Osteocyte (in vitro differentiated cells): ENCODE data around the gene DNM2. TPM values are rescaled to one million over a fixed set of nuclear protein-coding genes. Genes with fewer than 3 reads are reported as not detected.
A peak's percentile ranks its signal among the peaks of the same experiment; 100 is the strongest.
"Not testable (repeated sequence)": the region's sequence is repeated elsewhere in the genome, so short reads cannot be mapped to it uniquely, and the experiment has no call there.

ENCODE experiments used
- DNase-seq: peaks from one replicate; pipeline ENCODE4 v3.0.0; 2021; ENCODE audit warnings: mixed read lengths; ENCODE audit not compliant: unreplicated experiment; ENCODE audit errors: extremely low spot score
- H3K27ac Mint-ChIP-seq: one replicate; pipeline ENCODE4 v1.8.0; 2021; ENCODE audit warnings: mild to moderate bottlenecking, mixed read lengths; ENCODE audit not compliant: unreplicated experiment
- H3K27me3 Mint-ChIP-seq: one replicate; pipeline ENCODE4 v1.8.0; 2021; ENCODE audit warnings: mixed read lengths; ENCODE audit not compliant: unreplicated experiment
- H3K36me3 Mint-ChIP-seq: one replicate; pipeline ENCODE4 v1.8.0; 2021; ENCODE audit warnings: mixed read lengths; ENCODE audit not compliant: unreplicated experiment
- H3K4me1 Mint-ChIP-seq: one replicate; pipeline ENCODE4 v1.8.0; 2021; ENCODE audit warnings: mixed read lengths; ENCODE audit not compliant: unreplicated experiment
- H3K4me3 Mint-ChIP-seq: one replicate; pipeline ENCODE4 v1.8.0; 2021; ENCODE audit warnings: mild to moderate bottlenecking, moderate library complexity, mixed read lengths; ENCODE audit not compliant: unreplicated experiment
- H3K9me3 Mint-ChIP-seq: one replicate; pipeline ENCODE4 v1.8.0; 2021; ENCODE audit warnings: mixed read lengths; ENCODE audit not compliant: unreplicated experiment
- total RNA-seq: library from RNA; stranded (reverse); gene quantifications from 2 replicates; pipeline ENCODE4 v1.2.1, GENCODE V29; 2021
- TF ChIP-seq, protein P1 (sequence below): fragments of 200-600 bp; sonication (generic); IDR thresholded peaks from 2 replicates; pipeline ENCODE4 v1.5.0; 2021; ENCODE audit warnings: antibody characterized with exemption, mild to moderate bottlenecking, moderate library complexity

The DNM2 gene
- total RNA-seq, 1 donor from 2014 or later = 157 TPM

DNA sequence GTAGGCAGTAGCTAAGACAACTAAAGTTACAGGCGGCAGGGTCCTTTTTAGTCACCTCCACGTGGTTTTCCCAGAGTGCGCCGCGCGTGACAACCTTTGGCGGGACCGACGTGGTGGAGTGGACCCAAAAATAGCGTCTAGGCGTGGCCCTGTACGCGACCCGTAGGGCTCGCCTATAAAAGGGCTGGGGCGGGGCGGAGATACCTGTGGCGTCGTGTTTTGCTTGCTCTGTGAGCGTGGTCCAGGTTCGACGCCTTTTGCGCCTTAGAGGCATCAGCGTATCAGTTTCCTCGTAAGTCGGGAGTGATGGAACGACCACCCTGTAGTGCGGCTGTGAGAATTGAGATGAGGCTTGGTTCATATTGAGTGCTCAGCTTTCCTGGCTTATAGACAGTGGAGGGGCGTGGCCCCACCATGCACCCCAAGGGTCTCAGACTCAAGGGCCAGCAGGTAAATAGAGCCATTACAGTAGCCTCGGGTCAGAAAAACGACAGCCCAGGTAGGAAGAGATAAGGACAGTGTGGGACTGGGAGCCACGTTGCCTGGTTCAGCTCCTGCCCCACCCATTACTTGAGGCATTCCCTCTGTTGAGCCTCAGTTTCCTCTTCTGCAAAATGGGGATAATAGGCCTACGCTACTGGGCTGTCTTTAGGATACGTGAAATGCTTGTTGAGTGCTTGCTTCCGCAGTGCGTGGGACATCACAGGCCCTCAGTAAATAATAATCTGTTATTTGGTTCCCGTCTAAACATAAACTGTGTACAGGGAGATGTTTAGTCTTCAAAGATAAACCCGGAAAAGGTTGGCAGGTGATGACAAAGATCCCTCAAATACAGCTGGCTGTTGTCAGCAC lies 118.8 kb downstream of the DNM2 start:
- H3K4me3 Mint-ChIP-seq = peak overlapping the region; percentile 93
- TF ChIP-seq, protein P1, sequence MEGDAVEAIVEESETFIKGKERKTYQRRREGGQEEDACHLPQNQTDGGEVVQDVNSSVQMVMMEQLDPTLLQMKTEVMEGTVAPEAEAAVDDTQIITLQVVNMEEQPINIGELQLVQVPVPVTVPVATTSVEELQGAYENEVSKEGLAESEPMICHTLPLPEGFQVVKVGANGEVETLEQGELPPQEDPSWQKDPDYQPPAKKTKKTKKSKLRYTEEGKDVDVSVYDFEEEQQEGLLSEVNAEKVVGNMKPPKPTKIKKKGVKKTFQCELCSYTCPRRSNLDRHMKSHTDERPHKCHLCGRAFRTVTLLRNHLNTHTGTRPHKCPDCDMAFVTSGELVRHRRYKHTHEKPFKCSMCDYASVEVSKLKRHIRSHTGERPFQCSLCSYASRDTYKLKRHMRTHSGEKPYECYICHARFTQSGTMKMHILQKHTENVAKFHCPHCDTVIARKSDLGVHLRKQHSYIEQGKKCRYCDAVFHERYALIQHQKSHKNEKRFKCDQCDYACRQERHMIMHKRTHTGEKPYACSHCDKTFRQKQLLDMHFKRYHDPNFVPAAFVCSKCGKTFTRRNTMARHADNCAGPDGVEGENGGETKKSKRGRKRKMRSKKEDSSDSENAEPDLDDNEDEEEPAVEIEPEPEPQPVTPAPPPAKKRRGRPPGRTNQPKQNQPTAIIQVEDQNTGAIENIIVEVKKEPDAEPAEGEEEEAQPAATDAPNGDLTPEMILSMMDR = no peak
- peaks cover 15% of the 10 kb centered on the region for H3K4me1 Mint-ChIP-seq
- H3K9me3 Mint-ChIP-seq = peaks cover 7% of the 10 kb centered on the region
- DNase-seq = no peak
- H3K27ac Mint-ChIP-seq = peak overlapping the region; percentile 99
- no peaks in the 10 kb centered on the region for H3K27me3 Mint-ChIP-seq
- peaks cover 8% of the 10 kb centered on the region for H3K36me3 Mint-ChIP-seq

DNA sequence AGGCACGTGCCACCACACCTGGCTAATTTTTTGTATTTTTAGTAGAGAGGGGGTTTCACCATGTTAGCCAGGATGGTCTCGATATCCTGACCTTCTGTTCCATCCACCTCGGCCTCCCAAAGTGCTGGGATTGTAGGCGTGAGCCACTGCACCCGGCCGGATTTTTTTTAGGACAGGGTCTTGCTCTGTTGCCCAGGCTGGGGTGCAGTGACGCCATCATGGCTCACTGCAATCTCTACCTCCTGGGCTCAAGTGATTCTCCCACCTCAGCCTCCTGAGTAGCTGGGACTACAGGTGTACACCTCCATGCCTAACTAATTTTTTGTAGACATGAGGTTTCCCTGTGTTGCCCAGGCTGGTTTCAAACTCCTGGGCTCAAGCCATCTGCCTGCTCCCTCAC lies 119.8 kb downstream of the DNM2 start:
- H3K36me3 Mint-ChIP-seq, H3K27ac Mint-ChIP-seq, H3K9me3 Mint-ChIP-seq, H3K4me3 Mint-ChIP-seq, DNase-seq, H3K27me3 Mint-ChIP-seq: not testable (repeated sequence)
- peaks cover 15% of the 10 kb centered on the region for H3K4me1 Mint-ChIP-seq

- TF ChIP-seq, protein P1 = no peak
- H3K27me3 Mint-ChIP-seq = no peaks in the 10 kb centered on the region
- H3K4me1 Mint-ChIP-seq = peaks cover 15% of the 10 kb centered on the region
- H3K4me3 Mint-ChIP-seq = no peak overlapping the region
- peaks cover 2% of the 10 kb centered on the region for H3K36me3 Mint-ChIP-seq
- DNase-seq = no peak
- peaks cover 7% of the 10 kb centered on the region for H3K9me3 Mint-ChIP-seq
- H3K27ac Mint-ChIP-seq = no peak overlapping the region
These were observed 120.5 kb downstream of the DNM2 start for GRCh38 chr19:10838377-10838776.

DNA sequence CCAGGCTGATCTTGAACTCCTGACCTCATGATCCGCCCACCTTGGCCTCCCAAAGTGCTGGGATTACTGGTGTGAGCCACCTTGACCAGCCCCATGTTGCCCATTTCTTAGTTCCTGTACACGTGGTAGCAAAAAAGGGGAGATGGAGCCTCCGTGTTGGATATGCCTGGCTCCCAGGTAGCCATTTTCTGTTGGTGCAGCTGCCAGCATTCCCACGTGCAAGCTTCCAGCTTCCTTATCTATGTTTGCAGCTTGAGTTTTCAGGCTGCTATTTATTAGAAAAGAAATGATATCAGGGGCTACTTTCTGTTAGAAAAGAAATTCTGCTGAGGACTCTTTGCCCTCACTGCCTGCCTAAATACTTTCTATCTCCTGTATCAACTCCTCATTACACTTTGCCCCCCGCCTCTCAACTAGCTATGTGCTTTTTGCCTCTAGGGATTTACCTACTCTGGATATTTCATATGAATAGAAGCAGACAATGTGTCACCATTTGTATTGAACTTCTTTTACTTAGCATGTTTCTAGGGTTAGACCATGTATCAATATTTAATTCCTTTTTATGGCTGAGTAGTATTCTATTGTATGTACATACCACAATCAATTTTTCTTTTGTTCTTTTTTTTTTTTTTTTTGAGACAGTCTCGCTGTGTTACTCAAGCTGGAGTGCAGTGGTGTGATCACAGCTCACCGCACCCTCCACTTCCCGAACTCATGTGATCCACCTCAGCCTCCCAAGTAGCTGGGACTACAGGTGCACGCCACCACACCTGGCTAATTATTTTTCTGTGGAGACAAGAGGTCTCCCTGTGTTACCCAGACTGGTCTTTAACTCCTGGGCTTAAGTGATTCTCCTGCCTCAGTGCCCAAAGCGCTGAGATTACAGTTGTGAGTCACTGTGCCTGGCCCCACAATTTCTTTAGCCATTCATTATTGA lies 121.5 kb downstream of the DNM2 start:
- Mint-ChIP-seq H3K27me3 (no peaks in the 10 kb centered on the region), H3K27ac (no peak overlapping the region), H3K4me3 (no peak overlapping the region), H3K4me1 (peaks cover 15% of the 10 kb centered on the region), H3K36me3 (peaks cover 2% of the 10 kb centered on the region), H3K9me3 (peaks cover 7% of the 10 kb centered on the region)
- no peak for DNase-seq
- TF ChIP-seq, protein P1 = no peak

- Mint-ChIP-seq H3K27me3 (no peaks in the 10 kb centered on the region), H3K27ac (no peak overlapping the region), H3K4me3 (no peak overlapping the region), H3K4me1 (no peaks in the 10 kb centered on the region), H3K36me3 (peaks cover 3% of the 10 kb centered on the region), H3K9me3 (peaks cover 12% of the 10 kb centered on the region)
- no peak for DNase-seq
- TF ChIP-seq, protein P1 = no peak
These were observed 124.9 kb downstream of the DNM2 start for GRCh38 chr19:10842788-10843187.
